Astrocyte (in vitro differentiated cells and primary cell): ENCODE data around the gene NEK7. TPM values are rescaled to one million over a fixed set of nuclear protein-coding genes. Genes with fewer than 3 reads are reported as not detected.
A peak's percentile ranks its signal among the peaks of the same experiment; 100 is the strongest.

ENCODE experiments used
- DNase-seq: peaks from one replicate; pipeline ENCODE4 v3.0.0-alpha.2; 2010; ENCODE audit warnings: low read depth
- FAIRE-seq: peaks from 2 replicates; lab custom pipeline; 2011; peaks lifted over from hg19 to GRCh38; lab: Jason Lieb, UNC
- H2AFZ ChIP-seq: 2 replicates; pipeline ENCODE4 v1.6.0; 2012; ENCODE audit warnings: low read depth, low read length, inconsistent platforms
- H3K27ac ChIP-seq: 2 replicates; pipeline ENCODE4 v1.5.1; 2011; ENCODE audit warnings: low read depth, low read length, inconsistent platforms
- H3K27me3 ChIP-seq: 2 replicates; pipeline ENCODE4 v1.6.0; 2011; ENCODE audit warnings: low read length, inconsistent platforms; ENCODE audit not compliant: insufficient read depth
- H3K36me3 ChIP-seq: 2 replicates; pipeline ENCODE4 v1.5.1; 2011; ENCODE audit warnings: low read length, inconsistent platforms; ENCODE audit not compliant: insufficient read depth
- H3K4me1 ChIP-seq: 2 replicates; pipeline ENCODE4 v1.5.1; 2011; ENCODE audit warnings: low read length, inconsistent platforms; ENCODE audit not compliant: insufficient read depth
- H3K4me2 ChIP-seq: 2 replicates; pipeline ENCODE4 v1.6.0; 2012; ENCODE audit warnings: low read length, inconsistent platforms
- H3K4me3 ChIP-seq: 2 replicates; pipeline ENCODE4 v1.5.1; 2011; ENCODE audit warnings: low read depth, mild to moderate bottlenecking, low read length, inconsistent platforms; ENCODE audit not compliant: insufficient read depth
- H3K79me2 ChIP-seq: 2 replicates; pipeline ENCODE4 v1.6.0; 2012; ENCODE audit warnings: mild to moderate bottlenecking, low read length, inconsistent platforms; ENCODE audit not compliant: insufficient read depth
- H3K9ac ChIP-seq: 2 replicates; pipeline ENCODE4 v1.6.0; 2012; ENCODE audit warnings: mild to moderate bottlenecking, low read length, inconsistent platforms
- H3K9me3 ChIP-seq: 2 replicates; pipeline ENCODE4 v1.5.1; 2012; ENCODE audit warnings: low read depth, mild to moderate bottlenecking, low read length, inconsistent platforms; ENCODE audit not compliant: insufficient read depth
- H4K20me1 ChIP-seq: 2 replicates; pipeline ENCODE4 v1.6.0; 2012; ENCODE audit warnings: low read length, inconsistent platforms; ENCODE audit not compliant: insufficient read depth
- H3K27ac Mint-ChIP-seq: one replicate; pipeline ENCODE4 v1.8.0; 2021; ENCODE audit warnings: mild to moderate bottlenecking, mixed read lengths; ENCODE audit not compliant: unreplicated experiment
- H3K27me3 Mint-ChIP-seq: one replicate; pipeline ENCODE4 v1.8.0; 2021; ENCODE audit warnings: low read depth, mixed read lengths; ENCODE audit not compliant: unreplicated experiment
- H3K36me3 Mint-ChIP-seq: one replicate; pipeline ENCODE4 v1.8.0; 2021; ENCODE audit warnings: low read depth, mixed read lengths; ENCODE audit not compliant: unreplicated experiment
- H3K4me1 Mint-ChIP-seq: one replicate; pipeline ENCODE4 v1.8.0; 2021; ENCODE audit warnings: low read depth, mixed read lengths; ENCODE audit not compliant: unreplicated experiment
- H3K4me3 Mint-ChIP-seq: one replicate; pipeline ENCODE4 v1.8.0; 2021; ENCODE audit warnings: mild to moderate bottlenecking, moderate library complexity, mixed read lengths; ENCODE audit not compliant: unreplicated experiment
- H3K9me3 Mint-ChIP-seq: one replicate; pipeline ENCODE4 v1.8.0; 2021; ENCODE audit warnings: mild to moderate bottlenecking, mixed read lengths; ENCODE audit not compliant: unreplicated experiment
- EZH2 ChIP-seq: IDR thresholded peaks from 2 replicates; pipeline ENCODE4 v1.6.1; 2012; ENCODE audit warnings: mild to moderate bottlenecking, low read length, inconsistent platforms; ENCODE audit not compliant: insufficient read depth
- total RNA-seq: library from RNA; stranded (reverse); gene quantifications from 2 replicates; pipeline ENCODE4 v1.2.1, GENCODE V29; 2021
- TF ChIP-seq, protein P1 (sequence below): IDR thresholded peaks from 2 replicates; pipeline ENCODE4 v1.5.1; 2011; ENCODE audit warnings: low read depth, mild to moderate bottlenecking, inconsistent platforms, low read length, moderate library complexity; ENCODE audit not compliant: insufficient read depth

Gene NEK7
- total RNA-seq, 1 donor from 2014 or later = 125 TPM

DNA sequence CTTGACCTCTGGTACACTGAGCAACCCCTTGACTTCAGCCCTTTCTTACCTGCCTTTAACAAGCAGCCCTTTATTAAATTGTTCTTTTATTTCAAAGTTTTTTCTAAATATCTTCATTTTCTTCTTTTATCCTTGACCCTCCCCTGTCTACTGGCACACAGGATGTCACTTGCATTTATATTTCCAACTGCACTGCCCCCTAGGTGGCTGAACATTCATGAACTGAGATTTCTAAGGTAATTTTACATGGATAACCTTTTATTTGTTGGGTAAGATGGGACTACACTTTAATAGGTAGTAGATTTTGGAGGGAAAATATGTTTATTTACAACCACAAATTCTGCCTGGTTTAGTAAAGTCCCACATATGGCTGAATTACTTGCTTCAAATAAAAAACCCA, 193.7 kb downstream of the NEK7 start:
- H3K4me1 Mint-ChIP-seq = no peaks in the 10 kb centered on the region
- H3K27ac Mint-ChIP-seq = no peak overlapping the region
- Histone ChIP-seq H3K79me2 (no peaks in the 10 kb centered on the region), H3K27ac (no peak overlapping the region), H4K20me1 (no peaks in the 10 kb centered on the region), H3K9me3 (no peaks in the 10 kb centered on the region), H3K36me3 (no peaks in the 10 kb centered on the region), H3K4me3 (no peak overlapping the region), H3K9ac (no peak overlapping the region), H3K4me1 (no peaks in the 10 kb centered on the region), H3K4me2 (no peak overlapping the region), H3K27me3 (no peaks in the 10 kb centered on the region), H2AFZ (no peak overlapping the region)
- no peaks in the 10 kb centered on the region for H3K27me3 Mint-ChIP-seq
- DNase-seq (no peak), FAIRE-seq (no peak)
- no peak overlapping the region for H3K4me3 Mint-ChIP-seq
- TF ChIP-seq, protein P1, sequence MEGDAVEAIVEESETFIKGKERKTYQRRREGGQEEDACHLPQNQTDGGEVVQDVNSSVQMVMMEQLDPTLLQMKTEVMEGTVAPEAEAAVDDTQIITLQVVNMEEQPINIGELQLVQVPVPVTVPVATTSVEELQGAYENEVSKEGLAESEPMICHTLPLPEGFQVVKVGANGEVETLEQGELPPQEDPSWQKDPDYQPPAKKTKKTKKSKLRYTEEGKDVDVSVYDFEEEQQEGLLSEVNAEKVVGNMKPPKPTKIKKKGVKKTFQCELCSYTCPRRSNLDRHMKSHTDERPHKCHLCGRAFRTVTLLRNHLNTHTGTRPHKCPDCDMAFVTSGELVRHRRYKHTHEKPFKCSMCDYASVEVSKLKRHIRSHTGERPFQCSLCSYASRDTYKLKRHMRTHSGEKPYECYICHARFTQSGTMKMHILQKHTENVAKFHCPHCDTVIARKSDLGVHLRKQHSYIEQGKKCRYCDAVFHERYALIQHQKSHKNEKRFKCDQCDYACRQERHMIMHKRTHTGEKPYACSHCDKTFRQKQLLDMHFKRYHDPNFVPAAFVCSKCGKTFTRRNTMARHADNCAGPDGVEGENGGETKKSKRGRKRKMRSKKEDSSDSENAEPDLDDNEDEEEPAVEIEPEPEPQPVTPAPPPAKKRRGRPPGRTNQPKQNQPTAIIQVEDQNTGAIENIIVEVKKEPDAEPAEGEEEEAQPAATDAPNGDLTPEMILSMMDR = no peak
- no peak for TF ChIP-seq EZH2
- H3K36me3 Mint-ChIP-seq = no peaks in the 10 kb centered on the region
- no peaks in the 10 kb centered on the region for H3K9me3 Mint-ChIP-seq

DNA sequence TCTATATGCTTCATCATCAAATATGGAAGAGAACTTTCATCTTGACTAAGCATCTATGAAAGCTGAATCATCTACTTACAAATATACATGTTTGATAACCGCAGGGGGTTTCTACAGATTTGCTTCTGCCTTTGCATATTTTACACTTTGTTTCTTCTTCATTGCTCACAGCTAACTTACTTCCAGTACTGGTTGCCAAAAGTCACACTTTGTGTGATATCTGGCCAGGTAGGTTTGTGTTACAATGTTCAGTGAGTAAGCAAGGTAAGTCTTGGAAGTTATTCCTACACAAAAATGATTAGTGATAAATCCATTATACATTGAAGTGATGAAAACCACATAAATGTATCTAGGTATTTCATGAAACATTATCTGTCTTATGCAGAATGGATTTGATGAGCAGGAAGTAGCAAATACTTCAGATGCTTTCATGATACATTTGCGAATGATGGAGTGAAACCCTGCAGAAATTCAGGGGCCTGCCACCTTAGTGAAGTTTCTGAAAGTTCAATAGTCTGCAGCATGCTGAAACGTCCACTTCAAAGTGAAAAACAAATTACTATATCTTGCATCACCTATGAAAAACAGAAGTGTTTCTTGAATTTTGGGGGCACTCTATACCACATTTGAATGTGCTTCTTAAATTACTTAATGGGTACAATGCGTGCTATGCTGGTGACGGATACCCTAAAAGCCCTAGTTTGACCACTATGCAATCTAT, 196.3 kb downstream of the NEK7 start:
- FAIRE-seq (no peak), DNase-seq (no peak)
- no peak overlapping the region for H3K4me3 Mint-ChIP-seq
- Histone ChIP-seq H2AFZ (no peak overlapping the region), H3K27ac (no peak overlapping the region), H3K27me3 (no peaks in the 10 kb centered on the region), H4K20me1 (no peaks in the 10 kb centered on the region), H3K36me3 (no peaks in the 10 kb centered on the region), H3K79me2 (no peaks in the 10 kb centered on the region), H3K9me3 (no peaks in the 10 kb centered on the region), H3K9ac (no peak overlapping the region), H3K4me3 (no peak overlapping the region), H3K4me1 (no peaks in the 10 kb centered on the region), H3K4me2 (no peak overlapping the region)
- TF ChIP-seq EZH2 = no peak
- TF ChIP-seq, protein P1 = no peak
- H3K36me3 Mint-ChIP-seq = no peaks in the 10 kb centered on the region
- no peaks in the 10 kb centered on the region for H3K27me3 Mint-ChIP-seq
- H3K4me1 Mint-ChIP-seq = no peaks in the 10 kb centered on the region
- H3K9me3 Mint-ChIP-seq = no peaks in the 10 kb centered on the region
- no peak overlapping the region for H3K27ac Mint-ChIP-seq

DNA sequence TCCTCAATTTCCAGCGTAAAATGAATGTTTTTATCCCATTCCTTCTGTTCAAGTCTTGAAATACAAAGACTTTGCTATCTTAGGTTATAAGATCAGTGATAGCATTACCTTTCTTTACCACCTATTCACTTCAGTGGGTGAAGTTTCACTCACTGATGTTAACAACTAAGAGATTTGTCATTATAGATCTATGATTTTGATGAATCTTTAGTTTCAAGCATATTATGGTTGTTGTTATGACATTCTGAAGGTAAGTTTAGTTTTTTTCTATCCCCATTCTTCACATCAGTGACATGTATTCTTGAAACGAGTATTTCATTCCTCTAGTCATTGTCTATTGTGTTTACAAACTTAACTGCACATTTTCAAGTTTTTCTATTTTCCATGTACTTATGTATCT, 201.1 kb downstream of the NEK7 start:
- no peak overlapping the region for H2AFZ ChIP-seq

More for the DNA sequence above, 201.1 kb downstream of the NEK7 start:
- TF ChIP-seq, protein P1 = no peak
- TF ChIP-seq EZH2 = no peak
- Mint-ChIP-seq H3K4me3 (no peak overlapping the region), H3K4me1 (no peaks in the 10 kb centered on the region), H3K27ac (no peak overlapping the region), H3K36me3 (no peaks in the 10 kb centered on the region), H3K9me3 (no peaks in the 10 kb centered on the region), H3K27me3 (no peaks in the 10 kb centered on the region)
- no peaks in the 10 kb centered on the region for H3K79me2 ChIP-seq
- no peaks in the 10 kb centered on the region for H3K4me1 ChIP-seq
- no peaks in the 10 kb centered on the region for H4K20me1 ChIP-seq
- H3K9me3 ChIP-seq = no peaks in the 10 kb centered on the region
- no peaks in the 10 kb centered on the region for H3K36me3 ChIP-seq
- DNase-seq (no peak), FAIRE-seq (peak; percentile 23)
- no peak overlapping the region for H3K27ac ChIP-seq
- no peak overlapping the region for H3K4me3 ChIP-seq
- no peaks in the 10 kb centered on the region for H3K27me3 ChIP-seq
- no peak overlapping the region for H3K4me2 ChIP-seq
- no peak overlapping the region for H3K9ac ChIP-seq
